Measurements from ENCODE around the gene CCHCR1. TPM values are rescaled to one million over a fixed set of nuclear protein-coding genes. Genes with fewer than 3 reads are reported as not detected.

Gene CCHCR1
- total RNA-seq, 2 donors from 2014 or later: 47.5 to 64.2 TPM

Other genes starting within 250 kb of the CCHCR1 start
- 10 to 100 TPM; 43.5 to 46.9 TPM for gene GTF2H4, start 249.6 kb downstream of the CCHCR1 start, total RNA-seq
- gene VARS2, start 243.6 kb downstream of the CCHCR1 start, total RNA-seq: 10 to 100 TPM; 47.3 to 54.9 TPM
- under 1 TPM in 1 of 2 donors, not detected in 1; 0.31 TPM for gene SFTA2, start 225.6 kb downstream of the CCHCR1 start, total RNA-seq
- under 1 TPM in 1 of 2 donors, not detected in 1; 0.09 TPM for gene MUCL3, start 216.8 kb downstream of the CCHCR1 start, total RNA-seq
- gene MUC21, start 174.1 kb downstream of the CCHCR1 start, total RNA-seq: not detected
- not detected for gene MUC22, start 147.3 kb downstream of the CCHCR1 start, total RNA-seq
- gene C6orf15, start 45.2 kb downstream of the CCHCR1 start, total RNA-seq: not detected
- gene PSORS1C1, start 43.0 kb downstream of the CCHCR1 start, total RNA-seq: under 1 TPM in 1 of 2 donors, not detected in 1; 0.67 TPM
- not detected for gene CDSN, start 37.4 kb downstream of the CCHCR1 start, total RNA-seq
- gene PSORS1C2, start 18.7 kb downstream of the CCHCR1 start, total RNA-seq: not detected
- gene TCF19, start 787 bp upstream of the CCHCR1 start, total RNA-seq: 10 to 100 TPM; 63.8 to 82.7 TPM
- under 1 TPM in 1 of 2 donors, not detected in 1; 0.09 TPM for gene POU5F1, start 12.9 kb upstream of the CCHCR1 start, total RNA-seq
- 100 to 1,000 TPM; 781 to 974 TPM for gene HLA-C, start 114.3 kb upstream of the CCHCR1 start, total RNA-seq
- 1,000 to 10,000 TPM; 3,527 to 3,556 TPM for gene HLA-B, start 199.4 kb upstream of the CCHCR1 start, total RNA-seq
- gene MICA, start 245.8 kb upstream of the CCHCR1 start, total RNA-seq: 1 to 10 TPM; 4.6 to 9.5 TPM